Activated CD4-positive, alpha-beta memory T cell treated with anti-CD3 and anti-CD28 coated beads for 36 hours (primary cell): Measurements from ENCODE around the gene ZMYM2. TPM values are rescaled to one million over a fixed set of nuclear protein-coding genes. Genes with fewer than 3 reads are reported as not detected.

Experiments used
- CTCF ChIA-PET: fragments of 350-600 bp; sonication (Branson Sonifier 250); formaldehyde crosslinking; loops from one replicate; lab custom pipeline; 2021; ENCODE audit warnings: antibody characterized with exemption, inconsistent platforms; lab: Charles Lee
- POLR2A ChIA-PET: fragments of 350-600 bp; sonication (Branson Sonifier 250); formaldehyde crosslinking; loops from one replicate; lab custom pipeline; 2021; ENCODE audit warnings: antibody characterized with exemption; lab: Charles Lee
- DNase-seq: peaks from one replicate; pipeline ENCODE4 v3.0.0-alpha.2; 2020
- H3K27ac Mint-ChIP-seq: one replicate; pipeline ENCODE4 v1.8.0; 2021; ENCODE audit warnings: mixed read lengths
- H3K27me3 Mint-ChIP-seq: one replicate; pipeline ENCODE4 v1.8.0; 2021; ENCODE audit warnings: mixed read lengths
- H3K36me3 Mint-ChIP-seq: one replicate; pipeline ENCODE4 v1.8.0; 2021; ENCODE audit warnings: mixed read lengths
- H3K4me1 Mint-ChIP-seq: one replicate; pipeline ENCODE4 v1.8.0; 2021; ENCODE audit warnings: low read depth, mixed read lengths
- H3K4me3 Mint-ChIP-seq: one replicate; pipeline ENCODE4 v1.8.0; 2021; ENCODE audit warnings: mild to moderate bottlenecking, mixed read lengths
- H3K9me3 Mint-ChIP-seq: one replicate; pipeline ENCODE4 v1.8.0; 2021; ENCODE audit warnings: mixed read lengths
- intact Hi-C: fragments of 100-400 bp; cut with micrococcal nuclease; formaldehyde crosslinking; loops from one replicate; pipeline ENCODE4 v1.15.1; 2023
- total RNA-seq, 2 experiments: library from RNA; stranded (reverse); gene quantifications; one replicate each; pipeline ENCODE4 v1.2.3, GENCODE V29; 2021

Gene ZMYM2
- total RNA-seq, 2 experiments from 2014 or later, result 47.7 to 55.8 TPM

- H3K36me3 Mint-ChIP-seq, result peaks cover 27% of the 10 kb centered on the region
These were observed 92.8 kb downstream of the ZMYM2 start for GRCh38 chr13:20051366-20051765.

GRCh38 chr13:20053016-20053415, 94.5 kb downstream of the ZMYM2 start:
- ChIA-PET CTCF (no interaction called here), POLR2A (no interaction called here)
- Mint-ChIP-seq H3K36me3 (peaks cover 27% of the 10 kb centered on the region), H3K4me1 (peaks cover 19% of the 10 kb centered on the region), H3K27ac (no peak overlapping the region), H3K9me3 (no peaks in the 10 kb centered on the region), H3K4me3 (no peak overlapping the region), H3K27me3 (no peaks in the 10 kb centered on the region)
- intact Hi-C loops, result loop anchor here (5.0 to 10.0 kb wide), 2 partner anchors 36 to 112 kb away; partner anchors contain the start of gene GJA3
- DNase-seq, result no peak

More at GRCh38 chr13:20051366-20051765, 92.8 kb downstream of the ZMYM2 start:
- POLR2A ChIA-PET, result no interaction called here
- intact Hi-C loops, result loop anchor here (5.0 to 10.0 kb wide), 2 partner anchors 34 to 113 kb away; partner anchors contain the start of gene GJA3
- Mint-ChIP-seq H3K4me3 (no peak overlapping the region), H3K4me1 (peaks cover 19% of the 10 kb centered on the region), H3K9me3 (no peaks in the 10 kb centered on the region), H3K27me3 (no peaks in the 10 kb centered on the region), H3K27ac (no peak overlapping the region)
- DNase-seq, result no peak
- CTCF ChIA-PET, result no interaction called here

- peaks cover 12% of the 10 kb centered on the region for H3K4me1 Mint-ChIP-seq
- H3K9me3 Mint-ChIP-seq, result no peaks in the 10 kb centered on the region
- no peak overlapping the region for H3K4me3 Mint-ChIP-seq
- no peak overlapping the region for H3K27ac Mint-ChIP-seq
- ChIA-PET POLR2A (no interaction called here), CTCF (no interaction called here)
- DNase-seq, result no peak
- H3K27me3 Mint-ChIP-seq, result no peaks in the 10 kb centered on the region
- intact Hi-C loops, result loop anchor here (5.0 to 10.0 kb wide), 2 partner anchors 37 to 111 kb away; partner anchors contain the start of gene GJA3
- H3K36me3 Mint-ChIP-seq, result peaks cover 31% of the 10 kb centered on the region
These were observed 95.4 kb downstream of the ZMYM2 start for GRCh38 chr13:20053891-20054290.

GRCh38 chr13:20054586-20054985, 96.1 kb downstream of the ZMYM2 start:
- Mint-ChIP-seq H3K9me3 (no peaks in the 10 kb centered on the region), H3K36me3 (peaks cover 32% of the 10 kb centered on the region), H3K27ac (no peak overlapping the region), H3K4me3 (no peak overlapping the region), H3K27me3 (no peaks in the 10 kb centered on the region), H3K4me1 (peaks cover 6% of the 10 kb centered on the region)
- DNase-seq, result no peak
- ChIA-PET POLR2A (no interaction called here), CTCF (no interaction called here)
- intact Hi-C loops, result loop anchor here (5.0 to 10.0 kb wide), 2 partner anchors 37 to 110 kb away; partner anchors contain the start of gene GJA3

GRCh38 chr13:20057214-20057613, 98.7 kb downstream of the ZMYM2 start:
- no peaks in the 10 kb centered on the region for H3K9me3 Mint-ChIP-seq
- peaks cover 31% of the 10 kb centered on the region for H3K36me3 Mint-ChIP-seq
- intact Hi-C loops, result loop anchor here (10.0 kb wide), 1 partner anchor 108 kb away; the partner anchor contains the start of gene GJA3
- H3K27me3 Mint-ChIP-seq, result no peaks in the 10 kb centered on the region
- CTCF ChIA-PET, result no interaction called here
- no peaks in the 10 kb centered on the region for H3K4me1 Mint-ChIP-seq
- H3K27ac Mint-ChIP-seq, result no peak overlapping the region
- POLR2A ChIA-PET, result no interaction called here
- no peak for DNase-seq
- no peak overlapping the region for H3K4me3 Mint-ChIP-seq

- ChIA-PET CTCF (no interaction called here), POLR2A (no interaction called here)
- H3K36me3 Mint-ChIP-seq, result peaks cover 25% of the 10 kb centered on the region
- H3K4me3 Mint-ChIP-seq, result no peak overlapping the region
- H3K9me3 Mint-ChIP-seq, result no peaks in the 10 kb centered on the region
- intact Hi-C loops, result loop anchor here (10.0 kb wide), 1 partner anchor 107 kb away; the partner anchor contains the start of gene GJA3
- no peak overlapping the region for H3K27ac Mint-ChIP-seq
- no peaks in the 10 kb centered on the region for H3K4me1 Mint-ChIP-seq
- no peaks in the 10 kb centered on the region for H3K27me3 Mint-ChIP-seq
- DNase-seq, result no peak
These were observed 99.4 kb downstream of the ZMYM2 start for GRCh38 chr13:20057963-20058362.

- H3K27ac Mint-ChIP-seq, result no peak overlapping the region
- H3K36me3 Mint-ChIP-seq, result peaks cover 25% of the 10 kb centered on the region
- no peaks in the 10 kb centered on the region for H3K27me3 Mint-ChIP-seq
- intact Hi-C loops, result loop anchor here (10.0 kb wide), 1 partner anchor 106 kb away; the partner anchor contains the start of gene GJA3
- POLR2A ChIA-PET, result no interaction called here
- CTCF ChIA-PET, result no interaction called here
- H3K4me1 Mint-ChIP-seq, result no peaks in the 10 kb centered on the region
- no peak for DNase-seq
- no peak overlapping the region for H3K4me3 Mint-ChIP-seq
- no peaks in the 10 kb centered on the region for H3K9me3 Mint-ChIP-seq
These were observed 99.9 kb downstream of the ZMYM2 start for GRCh38 chr13:20058476-20058875.

- peaks cover 19% of the 10 kb centered on the region for H3K36me3 Mint-ChIP-seq
- CTCF ChIA-PET, result no interaction called here
- intact Hi-C loops, result no loop called here
- H3K27ac Mint-ChIP-seq, result no peak overlapping the region
- POLR2A ChIA-PET, result no interaction called here
- no peak overlapping the region for H3K4me3 Mint-ChIP-seq
- H3K27me3 Mint-ChIP-seq, result no peaks in the 10 kb centered on the region
- DNase-seq, result no peak
- H3K4me1 Mint-ChIP-seq, result no peaks in the 10 kb centered on the region
- no peaks in the 10 kb centered on the region for H3K9me3 Mint-ChIP-seq
These were observed 105.6 kb downstream of the ZMYM2 start for GRCh38 chr13:20064128-20064527.

GRCh38 chr13:20065516-20065915, 107.0 kb downstream of the ZMYM2 start:
- Mint-ChIP-seq H3K27me3 (no peaks in the 10 kb centered on the region), H3K4me3 (no peak overlapping the region), H3K4me1 (no peaks in the 10 kb centered on the region), H3K27ac (no peak overlapping the region), H3K9me3 (no peaks in the 10 kb centered on the region), H3K36me3 (peaks cover 21% of the 10 kb centered on the region)
- intact Hi-C loops, result no loop called here
- DNase-seq, result no peak
- POLR2A ChIA-PET, result no interaction called here
- CTCF ChIA-PET, result no interaction called here

GRCh38 chr13:20069956-20070355, 111.4 kb downstream of the ZMYM2 start:
- H3K36me3 Mint-ChIP-seq, result peaks cover 31% of the 10 kb centered on the region
- CTCF ChIA-PET, result no interaction called here

GRCh38 chr13:20073775-20074174, 115.2 kb downstream of the ZMYM2 start:
- no peaks in the 10 kb centered on the region for H3K27me3 Mint-ChIP-seq
- intact Hi-C loops, result no loop called here
- H3K27ac Mint-ChIP-seq, result no peak overlapping the region
- H3K9me3 Mint-ChIP-seq, result no peaks in the 10 kb centered on the region
- H3K4me3 Mint-ChIP-seq, result no peak overlapping the region
- CTCF ChIA-PET, result no interaction called here
- H3K4me1 Mint-ChIP-seq, result peaks cover 12% of the 10 kb centered on the region
- no peak for DNase-seq
- POLR2A ChIA-PET, result no interaction called here
- H3K36me3 Mint-ChIP-seq, result peaks cover 23% of the 10 kb centered on the region

More at GRCh38 chr13:20069956-20070355, 111.4 kb downstream of the ZMYM2 start:
- H3K27ac Mint-ChIP-seq, result no peak overlapping the region
- H3K4me1 Mint-ChIP-seq, result peaks cover 12% of the 10 kb centered on the region
- H3K4me3 Mint-ChIP-seq, result no peak overlapping the region
- POLR2A ChIA-PET, result no interaction called here
- H3K9me3 Mint-ChIP-seq, result no peaks in the 10 kb centered on the region
- DNase-seq, result no peak
- H3K27me3 Mint-ChIP-seq, result no peaks in the 10 kb centered on the region
- intact Hi-C loops, result no loop called here

- peaks cover 21% of the 10 kb centered on the region for H3K36me3 Mint-ChIP-seq
- H3K27ac Mint-ChIP-seq, result no peak overlapping the region
- no peaks in the 10 kb centered on the region for H3K9me3 Mint-ChIP-seq
- no peak for DNase-seq
- H3K4me3 Mint-ChIP-seq, result no peak overlapping the region
- H3K27me3 Mint-ChIP-seq, result no peaks in the 10 kb centered on the region
- CTCF ChIA-PET, result no interaction called here
- POLR2A ChIA-PET, result no interaction called here
- H3K4me1 Mint-ChIP-seq, result peaks cover 12% of the 10 kb centered on the region
- intact Hi-C loops, result no loop called here
These were observed 116.4 kb downstream of the ZMYM2 start for GRCh38 chr13:20074966-20075365.

GRCh38 chr13:20077086-20077485, 118.6 kb downstream of the ZMYM2 start:
- Mint-ChIP-seq H3K36me3 (peaks cover 9% of the 10 kb centered on the region), H3K27me3 (no peaks in the 10 kb centered on the region), H3K4me3 (no peak overlapping the region), H3K27ac (no peak overlapping the region), H3K4me1 (peaks cover 4% of the 10 kb centered on the region), H3K9me3 (no peaks in the 10 kb centered on the region)
- POLR2A ChIA-PET, result no interaction called here
- DNase-seq, result no peak
- intact Hi-C loops, result no loop called here
- CTCF ChIA-PET, result no interaction called here
